NCI-H1105 (cell line): ENCODE results near the gene MAP3K7CL.

Experiments
- DNase-seq: peaks from one replicate; lab custom pipeline; 2025; lab: John Stamatoyannopoulos, UW

Gene MAP3K7CL

DNA sequence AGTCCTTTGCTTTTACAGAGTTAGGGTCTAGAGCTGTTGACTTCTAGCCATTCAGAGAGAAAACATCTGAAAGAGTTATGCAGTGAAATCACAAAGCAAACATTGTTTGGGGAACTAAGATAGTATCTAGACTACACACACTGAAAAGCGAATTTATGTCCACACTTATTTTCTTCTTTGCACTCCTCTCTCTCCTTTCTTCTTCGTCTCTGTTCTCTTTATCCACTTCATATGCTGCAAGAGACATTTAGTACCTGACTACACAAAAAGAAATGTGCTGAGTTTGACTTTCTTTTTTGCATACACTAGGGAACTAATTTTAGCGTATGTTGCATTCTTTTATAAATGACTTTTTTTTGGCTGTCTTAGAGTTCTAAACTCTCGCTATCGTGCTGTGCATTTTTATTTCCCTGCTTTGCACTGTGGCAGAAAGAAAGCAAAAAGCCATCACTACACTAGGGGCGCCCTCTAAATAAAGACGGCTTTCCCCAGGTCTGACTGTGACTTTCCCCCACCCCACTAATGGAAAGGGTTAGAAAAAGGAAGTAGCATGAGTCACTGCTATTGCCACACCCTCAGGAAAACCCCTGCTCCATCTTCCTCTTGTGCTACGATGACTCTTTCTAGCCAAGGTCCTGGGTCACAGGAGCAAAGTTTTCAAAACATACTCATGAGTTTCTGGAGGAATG is 65.7 kb downstream of the MAP3K7CL start:
- DNase-seq = no peak

DNA sequence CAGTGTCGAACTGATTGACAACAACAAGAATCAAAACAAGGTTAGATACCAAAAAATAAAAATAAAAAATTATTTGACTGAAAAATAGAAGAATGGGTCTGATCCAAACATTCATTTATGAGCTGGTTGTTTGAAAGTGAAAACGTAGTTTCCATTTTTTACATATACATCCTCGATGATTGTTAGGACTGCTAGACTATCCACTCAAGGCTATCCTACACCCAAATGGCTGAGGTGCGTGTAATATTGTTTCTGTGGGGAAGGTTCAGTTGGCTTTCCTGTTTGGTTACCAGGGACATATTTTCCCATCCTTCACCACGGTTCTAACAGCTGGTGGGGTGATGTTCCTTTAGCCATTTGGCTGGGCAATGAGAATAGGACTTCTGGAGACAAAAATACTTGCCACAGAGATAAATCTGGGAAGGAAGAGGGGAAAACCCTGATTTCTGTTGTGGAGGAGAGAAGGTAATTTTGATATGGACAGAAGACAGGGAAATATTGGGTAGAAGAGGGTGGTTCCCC is 66.3 kb downstream of the MAP3K7CL start:
- DNase-seq = no peak

DNA sequence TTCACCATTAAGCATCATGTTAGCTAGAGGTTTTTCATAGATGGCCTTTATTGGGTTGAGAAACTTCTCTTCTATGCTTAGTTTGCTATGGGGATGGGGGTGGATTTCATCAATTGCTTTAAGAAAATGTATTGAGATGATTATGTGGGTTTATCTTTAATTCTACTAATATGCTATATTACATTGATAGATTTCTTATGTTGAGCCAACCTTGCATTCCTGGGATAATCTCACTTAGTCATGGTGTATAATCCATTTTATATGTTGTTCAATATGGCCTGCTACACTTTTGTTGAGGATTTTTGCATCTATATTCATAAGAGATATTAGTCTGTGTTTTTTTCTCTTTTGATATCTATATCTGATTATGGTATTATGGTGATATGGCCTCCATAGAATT is 70.7 kb downstream of the MAP3K7CL start:
- DNase-seq = no peak

DNA sequence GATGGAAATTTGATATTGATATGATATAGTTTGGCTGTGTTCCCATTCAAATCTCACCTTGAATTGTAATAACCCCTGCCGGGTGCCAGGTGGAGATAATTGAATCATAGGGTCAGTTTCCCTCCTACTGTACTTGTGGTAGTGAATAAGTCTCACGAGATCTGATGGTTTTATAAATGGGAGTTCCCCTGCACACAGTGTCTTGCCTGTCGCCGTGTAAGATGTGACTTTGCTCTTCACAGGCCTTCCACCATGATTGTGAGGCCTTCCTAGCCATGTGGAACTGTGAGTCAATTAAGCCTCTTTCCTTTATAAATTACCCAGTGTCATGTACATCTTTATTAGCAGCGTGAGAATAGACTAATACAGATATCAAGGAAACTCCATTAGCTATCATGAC is 74.6 kb downstream of the MAP3K7CL start:
- DNase-seq = no peak

DNA sequence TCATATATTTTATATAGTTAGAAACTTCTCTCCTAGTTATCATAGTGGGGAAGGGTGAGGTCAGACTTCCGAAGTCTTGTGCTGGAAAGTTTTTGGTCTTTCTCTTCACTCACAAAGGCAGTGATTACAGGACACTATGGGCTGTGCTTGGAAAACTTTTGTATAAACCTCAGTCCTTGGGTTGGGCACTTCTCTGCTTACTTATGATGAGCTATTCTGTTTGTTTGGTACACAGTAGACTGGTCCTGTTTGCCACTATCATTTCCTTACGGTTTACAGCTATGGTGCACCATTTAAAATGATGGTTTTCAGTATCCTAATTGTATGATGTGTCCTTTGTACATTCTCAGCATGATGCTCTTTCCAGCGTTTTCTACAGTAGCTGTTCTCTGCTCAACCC is 75.5 kb downstream of the MAP3K7CL start:
- DNase-seq = no peak

DNA sequence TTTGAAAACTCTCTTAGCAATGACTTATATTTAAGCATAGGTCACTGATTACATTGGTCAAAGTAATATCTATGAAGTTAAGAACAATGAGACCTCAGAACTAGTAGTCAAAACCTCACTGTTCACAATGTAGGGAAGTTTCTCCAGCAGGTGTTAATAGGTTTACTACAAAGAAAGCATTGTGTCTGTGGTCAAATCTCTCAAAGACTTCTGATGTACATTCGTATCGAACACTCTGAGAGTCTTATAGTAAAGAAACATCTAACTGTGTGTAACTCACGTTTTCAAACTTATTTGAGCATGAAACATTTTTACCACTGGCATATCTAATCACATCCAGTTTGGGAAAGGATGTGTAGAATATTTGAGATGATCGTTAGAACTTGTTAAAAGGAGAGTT is 76.0 kb downstream of the MAP3K7CL start:
- DNase-seq = no peak

DNA sequence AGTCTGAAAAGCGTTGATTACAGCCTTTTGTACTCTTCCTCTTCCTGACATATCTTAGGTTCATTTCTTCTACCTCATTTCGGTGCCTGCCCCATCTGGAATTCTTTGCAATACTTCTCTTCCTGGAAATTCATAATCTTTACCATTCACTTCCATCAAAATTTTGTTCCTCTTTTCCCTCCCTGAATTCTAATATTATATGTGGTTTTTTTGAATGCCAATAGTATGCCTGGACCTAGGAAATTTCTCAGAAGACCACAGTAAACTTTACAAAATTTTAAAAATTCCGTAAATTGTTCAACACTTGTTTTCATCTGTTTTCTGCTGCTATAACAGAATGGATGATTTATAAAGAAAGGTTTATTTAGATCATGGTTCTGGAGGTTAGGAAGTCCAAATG is 76.8 kb downstream of the MAP3K7CL start:
- no peak for DNase-seq

DNA sequence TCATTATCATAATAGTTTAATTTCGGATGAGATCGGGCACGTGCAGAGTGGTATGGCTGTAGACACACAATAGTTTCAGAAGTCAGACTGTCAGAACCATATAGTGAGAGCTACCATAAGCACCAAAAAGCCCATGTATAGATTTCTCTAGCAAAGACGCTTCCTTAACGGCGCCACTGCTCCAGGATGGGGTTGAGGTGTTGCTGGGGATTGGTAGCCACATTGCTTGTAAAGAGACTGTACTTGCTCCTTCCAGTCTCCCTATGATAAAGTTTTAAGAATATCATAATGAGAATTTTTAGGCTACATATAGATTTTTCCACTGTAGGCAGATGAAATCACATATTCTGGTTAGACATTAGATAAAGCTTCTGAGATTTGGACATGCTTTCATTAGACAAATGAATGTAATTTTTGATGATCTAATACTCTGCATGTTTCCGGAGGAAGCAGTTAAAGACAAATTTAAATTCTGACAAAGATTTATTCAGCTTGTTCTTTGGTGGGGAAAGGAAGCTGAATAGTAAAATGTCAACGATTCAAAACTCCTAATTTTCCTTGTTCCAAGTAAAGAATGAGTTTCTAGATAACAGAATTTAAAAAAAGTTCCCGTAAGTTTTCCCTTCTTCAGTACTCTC is 77.7 kb downstream of the MAP3K7CL start:
- no peak for DNase-seq

DNA sequence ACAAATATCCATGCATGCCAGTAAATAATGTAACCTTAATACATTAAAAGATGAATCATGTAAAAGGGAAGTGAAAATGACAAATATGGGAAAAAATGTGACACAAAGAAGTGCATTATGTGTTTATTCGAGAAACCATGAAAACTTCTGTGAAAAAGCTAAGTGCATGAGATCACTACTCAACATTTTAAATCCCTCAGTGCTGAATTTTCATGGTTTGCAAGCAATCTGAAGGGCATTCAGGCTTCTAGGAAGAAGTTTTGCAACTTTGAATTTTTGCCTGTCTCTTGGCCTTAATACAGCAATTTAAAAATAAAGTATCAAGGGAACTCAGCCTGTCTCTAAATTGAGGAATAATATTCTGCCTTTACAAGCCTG is 78.2 kb downstream of the MAP3K7CL start:
- no peak for DNase-seq

DNA sequence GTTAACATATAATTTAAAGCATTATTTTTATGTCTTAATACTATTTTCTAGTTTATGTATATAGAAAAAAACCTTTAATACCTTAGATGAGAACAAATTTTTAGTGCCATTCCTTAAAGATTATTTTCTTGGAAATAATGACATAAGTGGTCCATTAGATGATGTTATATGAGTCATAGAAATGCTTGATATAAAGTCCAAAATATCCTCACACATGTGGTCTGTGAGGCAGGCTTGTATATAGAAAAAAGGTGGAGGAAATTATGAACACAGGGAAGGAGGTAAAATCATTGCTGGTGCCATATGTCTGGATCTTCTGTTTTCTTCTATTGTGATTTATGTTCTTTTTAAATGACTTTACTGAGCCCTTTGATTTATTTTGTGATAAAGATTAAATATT is 79.3 kb downstream of the MAP3K7CL start:
- DNase-seq = no peak

DNA sequence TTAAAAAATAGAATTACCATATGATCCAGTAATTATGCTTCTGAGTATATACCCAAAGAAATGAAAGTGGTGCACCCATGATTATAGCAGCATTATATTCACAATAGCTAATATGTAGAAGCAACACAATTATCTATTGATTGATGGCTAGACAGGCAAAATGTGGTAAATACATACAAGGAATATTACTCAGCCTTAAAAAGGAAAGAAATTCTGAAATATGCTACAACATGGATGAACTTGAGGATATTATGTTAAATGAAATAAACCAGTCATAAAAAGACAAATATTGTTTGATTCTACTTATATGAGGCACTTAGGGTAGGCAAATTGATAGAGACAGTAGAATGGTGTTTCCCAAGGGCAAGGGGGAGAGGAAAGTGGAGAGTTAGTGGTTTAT is 80.8 kb downstream of the MAP3K7CL start:
- DNase-seq = no peak

DNA sequence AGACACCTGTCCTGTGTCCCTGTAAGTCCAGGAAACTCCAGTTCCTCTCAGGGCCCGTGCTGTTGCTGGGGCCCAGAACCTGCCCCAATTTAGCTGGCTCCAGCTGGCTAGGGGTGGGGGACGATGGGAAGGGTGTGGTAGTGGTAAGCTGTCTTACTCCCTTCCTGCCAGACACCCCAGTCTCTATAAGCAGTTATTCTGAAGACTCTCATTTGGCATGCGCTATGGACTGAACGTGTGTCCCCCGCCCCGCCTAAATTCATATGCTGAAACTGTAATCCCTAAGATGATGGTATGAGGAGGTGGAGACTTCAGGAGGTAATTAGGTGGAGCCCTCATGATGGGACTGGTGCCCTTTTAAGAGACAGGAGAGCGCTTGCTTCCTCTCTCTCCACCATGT is 82.0 kb downstream of the MAP3K7CL start:
- no peak for DNase-seq

DNA sequence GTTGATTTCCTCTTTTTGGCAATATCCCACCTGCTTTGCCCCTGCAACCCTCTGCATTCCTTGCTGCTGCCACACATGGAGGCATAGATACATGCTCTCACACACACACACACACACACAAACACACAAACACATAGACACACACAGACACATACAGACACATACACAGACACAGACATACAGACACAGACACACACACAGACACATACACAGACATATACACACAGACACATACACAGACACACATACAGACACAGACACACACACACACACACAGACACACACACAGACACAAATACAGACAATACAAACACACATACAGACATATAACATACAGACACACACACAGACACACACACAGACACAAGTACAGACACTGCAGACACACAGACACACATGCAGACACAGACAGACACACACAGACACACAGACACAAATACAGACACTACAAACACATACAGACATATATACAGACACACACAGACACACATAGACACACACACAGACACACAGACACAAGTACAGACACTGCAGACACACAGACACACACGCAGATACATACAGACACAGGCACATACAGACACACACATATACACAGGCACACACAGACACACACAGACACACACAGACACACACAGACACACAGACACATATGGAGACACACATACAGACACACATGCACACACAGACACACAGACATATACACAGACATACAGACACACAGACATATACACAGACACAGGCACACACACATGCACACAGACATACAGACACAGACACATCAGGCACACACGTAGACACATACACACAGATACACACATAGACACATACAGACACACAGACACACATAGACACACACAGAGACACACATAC is 83.3 kb downstream of the MAP3K7CL start:
- no peak for DNase-seq

DNA sequence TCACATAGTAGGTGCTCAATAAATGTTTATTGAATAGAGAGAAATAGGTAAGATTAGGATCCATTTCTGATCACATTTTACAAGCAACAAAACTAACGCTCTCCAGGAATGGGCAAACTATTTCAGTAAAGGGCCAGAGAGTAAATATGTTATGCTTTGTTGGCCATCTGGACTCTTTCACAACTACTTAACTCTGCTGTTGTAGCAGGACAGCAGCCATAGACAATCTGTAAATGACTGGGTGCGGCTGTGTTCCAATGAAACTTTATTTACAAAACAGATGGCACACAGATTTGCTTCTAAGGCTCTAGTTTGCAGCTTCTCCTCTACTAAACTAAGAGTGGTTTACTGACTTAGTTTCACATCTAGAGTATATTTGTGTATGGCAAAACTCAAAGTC is 85.3 kb downstream of the MAP3K7CL start:
- DNase-seq = no peak

DNA sequence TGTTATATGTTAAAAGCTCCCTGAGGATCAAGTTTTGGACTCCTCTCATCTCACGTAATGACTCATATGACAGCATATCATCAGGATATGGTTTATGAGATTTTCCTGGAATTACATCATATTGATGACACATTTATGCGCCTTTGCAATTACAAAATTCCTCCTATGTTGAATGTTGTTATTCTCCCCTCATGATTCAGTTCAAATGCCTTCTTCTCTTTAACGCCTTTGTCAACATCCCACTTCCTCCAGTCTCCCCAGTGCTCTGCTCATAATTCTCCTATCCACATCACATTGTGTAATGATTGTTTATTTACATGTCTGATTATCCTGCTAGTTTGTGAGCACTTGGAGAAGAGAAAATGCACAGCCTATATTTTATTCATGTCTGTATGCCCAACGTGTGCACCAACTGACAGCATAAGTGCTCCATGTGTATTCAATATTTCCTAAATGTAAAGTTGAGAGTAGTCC is 87.4 kb downstream of the MAP3K7CL start:
- DNase-seq = no peak

DNA sequence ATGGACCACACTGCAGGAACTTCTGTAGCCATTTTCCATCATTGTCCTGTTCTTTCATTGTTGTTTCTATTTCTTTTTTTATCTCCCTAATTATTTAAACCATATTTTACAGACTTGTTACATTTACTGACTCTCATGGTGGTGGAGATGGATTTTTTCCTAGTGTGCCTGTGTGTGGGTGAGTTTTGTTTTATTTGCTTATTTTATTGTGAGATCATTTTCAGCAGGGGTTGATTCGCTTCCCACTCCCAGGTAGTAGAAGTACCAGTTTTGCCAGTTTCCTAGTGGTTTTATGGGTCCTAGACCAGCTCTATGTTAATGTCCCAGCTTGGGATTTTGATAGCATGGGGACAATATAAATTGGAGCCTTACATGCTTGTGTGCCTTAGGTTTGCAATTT is 88.3 kb downstream of the MAP3K7CL start:
- no peak for DNase-seq

DNA sequence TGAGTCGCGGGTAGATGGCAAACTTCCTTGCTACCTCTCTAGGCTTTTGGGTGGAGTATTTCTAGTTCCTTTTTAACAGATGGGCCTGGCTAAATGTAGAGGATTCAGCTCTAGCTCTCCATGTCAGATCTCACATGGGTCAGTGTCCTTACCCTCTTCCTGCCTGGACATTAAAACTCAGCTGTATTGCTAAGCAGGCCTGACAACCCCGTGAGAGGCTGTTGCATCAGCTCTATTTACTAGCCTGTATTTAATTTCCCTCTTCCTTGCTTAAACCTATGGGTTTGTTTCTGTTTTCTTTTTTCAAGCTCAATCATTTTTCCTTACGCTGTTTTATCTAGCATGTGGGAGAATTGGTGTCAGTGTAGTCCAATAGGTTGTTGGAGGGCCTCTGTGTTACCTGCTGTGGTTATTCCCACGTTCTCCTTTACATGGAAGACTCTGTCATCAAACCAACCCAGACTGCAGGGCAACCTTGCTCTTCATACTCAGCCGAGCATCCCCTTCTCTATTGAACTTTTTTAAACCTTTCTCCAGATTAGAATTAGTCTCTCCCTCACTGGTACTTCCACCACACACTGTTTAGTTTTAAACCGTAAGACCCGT is 88.8 kb downstream of the MAP3K7CL start:
- DNase-seq = no peak

DNA sequence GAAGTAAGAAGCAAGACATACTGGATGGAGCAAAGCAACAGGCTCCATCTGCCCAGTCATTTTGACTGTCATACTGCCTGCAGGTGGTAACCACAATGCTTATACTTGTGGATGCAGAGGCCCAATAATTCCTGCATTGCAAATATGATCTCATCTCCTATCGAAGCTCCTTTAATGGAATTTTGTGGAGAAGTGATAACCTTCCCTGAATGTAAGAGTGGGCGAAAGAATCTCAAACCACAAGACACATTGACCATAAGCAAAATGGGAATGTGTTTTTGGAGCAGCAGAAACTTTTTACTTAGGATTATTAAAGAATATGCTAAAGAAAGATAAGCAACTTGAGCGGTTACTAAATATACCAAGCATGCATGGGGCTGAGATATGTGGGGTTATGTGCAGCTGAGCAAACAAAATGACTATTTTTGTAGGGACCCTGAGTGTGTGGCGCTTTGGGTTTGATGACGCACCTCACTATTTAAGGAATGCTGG is 90.9 kb downstream of the MAP3K7CL start:
- DNase-seq = no peak

DNA sequence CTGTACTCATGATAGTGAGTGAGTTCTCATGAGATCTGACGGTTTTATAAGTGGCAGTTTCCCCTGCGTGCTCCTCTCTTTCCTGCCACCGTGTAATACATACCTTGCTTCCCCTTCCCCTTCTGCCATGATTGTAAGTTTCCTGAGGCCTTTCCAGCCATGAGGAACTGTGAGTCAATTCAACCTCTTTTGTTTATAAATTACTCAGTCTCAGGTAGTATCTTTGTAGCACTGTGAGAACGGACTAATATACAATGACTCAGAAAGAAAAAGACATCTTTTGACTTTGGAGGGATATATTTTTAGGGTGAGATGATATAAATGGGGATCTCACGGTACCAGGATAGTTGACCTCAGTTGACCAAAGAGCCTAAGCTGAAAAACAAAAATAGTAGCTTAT is 93.6 kb downstream of the MAP3K7CL start:
- DNase-seq = no peak
